Stomach (tissue), 4 donors: ENCODE measurements around the gene CCR5.

Experiments
- POLR2AphosphoS5 ChIP-seq, 3 donors: sonication (generic); formaldehyde crosslinking; IDR thresholded peaks; one replicate each; pipeline ENCODE4 v1.6.1; 2016; ENCODE audit warnings: antibody characterized with exemption in 3 of 3
- TF ChIP-seq, protein P1 (sequence below), 7 experiments: fragments of 450-650 bp in 4 of 7; fragments of 200-600 bp in 3 of 7; sonication (generic) in 3 of 7; IDR thresholded peaks; one replicate each; pipeline ENCODE4 v1.5.1; 2016 to 2019; ENCODE audit warnings: antibody characterized with exemption in 7 of 7, control low read depth in 2 of 7, mild to moderate bottlenecking in 1 of 7

DNA sequence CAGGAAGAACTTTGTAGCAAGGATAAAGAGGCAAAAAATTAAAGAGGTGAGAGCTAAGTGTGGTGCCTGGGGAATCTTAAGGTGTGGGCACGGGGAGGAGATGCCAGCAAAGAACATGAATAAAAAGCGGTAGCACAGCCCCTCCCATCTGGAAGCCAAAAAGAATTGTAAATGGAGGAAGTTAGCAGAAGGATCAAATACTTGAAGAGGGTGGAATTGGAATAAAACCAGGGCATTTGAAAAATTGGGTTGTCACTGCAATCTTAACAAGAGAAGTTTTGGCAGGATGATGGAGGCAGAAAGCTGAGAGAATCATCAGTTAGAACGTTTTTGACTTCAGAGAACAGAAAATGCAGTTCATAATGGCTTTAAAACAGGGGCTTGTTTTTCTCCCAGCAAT lies 14.5 kb upstream of the CCR5 start:
- TF ChIP-seq, protein P1, sequence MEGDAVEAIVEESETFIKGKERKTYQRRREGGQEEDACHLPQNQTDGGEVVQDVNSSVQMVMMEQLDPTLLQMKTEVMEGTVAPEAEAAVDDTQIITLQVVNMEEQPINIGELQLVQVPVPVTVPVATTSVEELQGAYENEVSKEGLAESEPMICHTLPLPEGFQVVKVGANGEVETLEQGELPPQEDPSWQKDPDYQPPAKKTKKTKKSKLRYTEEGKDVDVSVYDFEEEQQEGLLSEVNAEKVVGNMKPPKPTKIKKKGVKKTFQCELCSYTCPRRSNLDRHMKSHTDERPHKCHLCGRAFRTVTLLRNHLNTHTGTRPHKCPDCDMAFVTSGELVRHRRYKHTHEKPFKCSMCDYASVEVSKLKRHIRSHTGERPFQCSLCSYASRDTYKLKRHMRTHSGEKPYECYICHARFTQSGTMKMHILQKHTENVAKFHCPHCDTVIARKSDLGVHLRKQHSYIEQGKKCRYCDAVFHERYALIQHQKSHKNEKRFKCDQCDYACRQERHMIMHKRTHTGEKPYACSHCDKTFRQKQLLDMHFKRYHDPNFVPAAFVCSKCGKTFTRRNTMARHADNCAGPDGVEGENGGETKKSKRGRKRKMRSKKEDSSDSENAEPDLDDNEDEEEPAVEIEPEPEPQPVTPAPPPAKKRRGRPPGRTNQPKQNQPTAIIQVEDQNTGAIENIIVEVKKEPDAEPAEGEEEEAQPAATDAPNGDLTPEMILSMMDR (IDR thresholded peaks at IDR 0.05) = no peak
- no peak for TF ChIP-seq POLR2AphosphoS5 (IDR thresholded peaks at IDR 0.05)
